ENCODE results near the gene UQCRHL.

The UQCRHL gene

DNA sequence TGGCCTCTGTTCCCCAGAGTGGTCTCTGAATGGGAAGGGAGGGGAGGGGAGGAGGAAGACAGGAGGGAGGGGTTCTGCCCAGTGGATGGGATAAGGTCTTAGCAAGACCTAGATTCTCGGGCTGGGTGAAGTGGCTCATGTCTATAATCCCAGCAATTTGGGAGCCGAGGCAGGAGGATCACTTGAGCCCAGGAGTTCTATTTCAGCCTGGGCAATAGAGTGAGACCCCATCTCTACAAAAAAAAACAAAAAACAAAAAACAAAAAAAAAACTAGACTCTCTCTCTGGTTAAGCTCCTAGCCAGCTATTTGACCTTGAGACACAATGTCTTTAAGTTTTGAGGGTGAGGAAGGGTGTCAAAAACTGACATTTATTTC lies 11.4 kb downstream of the UQCRHL start:
- no peak for DNase-seq

DNA sequence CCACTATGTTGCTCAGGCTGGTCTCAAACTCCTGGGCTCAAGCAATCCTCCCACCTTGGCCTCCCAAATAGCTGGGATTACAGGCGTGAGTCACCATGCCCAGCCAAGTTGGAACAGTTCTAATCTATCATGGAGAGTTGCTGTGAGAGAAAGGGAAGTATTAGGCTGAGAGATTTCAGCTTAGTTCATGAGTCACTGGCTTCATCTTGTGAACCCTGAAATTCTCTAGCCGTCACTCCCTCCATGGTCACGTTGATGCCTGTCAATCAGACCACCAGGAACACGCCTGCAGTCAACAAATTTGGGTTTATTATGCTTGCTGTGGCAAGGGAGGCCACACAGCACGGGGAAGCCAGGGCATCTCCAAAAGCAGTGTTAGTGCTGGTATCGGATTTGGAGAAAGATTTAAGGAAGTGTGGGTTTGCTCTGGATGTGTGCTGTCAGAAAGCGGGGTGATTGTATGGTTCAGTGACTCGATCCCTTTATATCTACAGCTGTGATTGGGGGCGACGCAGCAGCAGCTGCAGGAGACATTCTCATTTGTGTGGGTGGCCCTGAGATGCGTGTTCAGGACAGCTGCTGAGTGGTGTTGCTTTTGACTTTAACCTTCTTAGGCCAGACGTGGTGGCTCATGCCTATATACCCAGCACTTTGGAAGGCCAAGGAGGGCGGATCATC lies 18.7 kb downstream of the UQCRHL start:
- no peak for DNase-seq

DNA sequence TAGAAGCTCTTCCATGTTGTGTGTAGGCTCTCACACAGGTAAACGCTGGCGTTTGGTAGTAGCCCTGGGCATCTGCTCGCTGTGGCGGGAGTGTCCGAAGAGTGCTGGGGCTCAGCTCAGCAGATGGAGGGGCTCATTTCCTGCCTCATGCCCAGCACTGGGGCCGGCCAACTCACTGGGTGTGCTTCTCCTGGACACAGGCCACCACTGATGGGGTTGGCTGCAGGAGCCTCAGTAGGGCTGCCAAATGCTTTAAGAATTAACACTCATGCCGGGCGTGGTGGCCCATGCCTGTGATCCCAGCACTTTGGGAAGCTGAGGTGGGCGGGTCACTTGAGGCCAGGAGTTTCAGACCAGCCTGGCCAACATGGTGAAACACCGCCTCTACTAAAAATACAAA lies 20.9 kb downstream of the UQCRHL start:
- DNase-seq: no peak

DNA sequence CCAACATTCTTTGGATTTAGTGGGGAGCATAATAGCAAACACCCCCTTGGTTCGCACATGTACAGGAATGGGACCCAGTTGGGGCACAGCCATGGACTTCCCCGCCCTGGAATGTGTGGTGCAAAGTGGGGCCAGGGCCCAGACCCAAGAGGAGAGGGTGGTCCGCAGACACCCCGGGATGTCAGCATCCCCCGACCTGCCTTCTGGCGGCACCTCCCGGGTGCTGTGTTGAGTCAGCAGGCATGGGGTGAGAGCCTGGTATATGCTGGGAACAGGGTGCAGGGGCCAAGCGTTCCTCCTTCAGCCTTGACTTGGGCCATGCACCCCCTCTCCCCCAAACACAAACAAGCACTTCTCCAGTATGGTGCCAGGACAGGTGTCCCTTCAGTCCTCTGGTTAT lies 21.8 kb downstream of the UQCRHL start:
- DNase-seq: no peak

DNA sequence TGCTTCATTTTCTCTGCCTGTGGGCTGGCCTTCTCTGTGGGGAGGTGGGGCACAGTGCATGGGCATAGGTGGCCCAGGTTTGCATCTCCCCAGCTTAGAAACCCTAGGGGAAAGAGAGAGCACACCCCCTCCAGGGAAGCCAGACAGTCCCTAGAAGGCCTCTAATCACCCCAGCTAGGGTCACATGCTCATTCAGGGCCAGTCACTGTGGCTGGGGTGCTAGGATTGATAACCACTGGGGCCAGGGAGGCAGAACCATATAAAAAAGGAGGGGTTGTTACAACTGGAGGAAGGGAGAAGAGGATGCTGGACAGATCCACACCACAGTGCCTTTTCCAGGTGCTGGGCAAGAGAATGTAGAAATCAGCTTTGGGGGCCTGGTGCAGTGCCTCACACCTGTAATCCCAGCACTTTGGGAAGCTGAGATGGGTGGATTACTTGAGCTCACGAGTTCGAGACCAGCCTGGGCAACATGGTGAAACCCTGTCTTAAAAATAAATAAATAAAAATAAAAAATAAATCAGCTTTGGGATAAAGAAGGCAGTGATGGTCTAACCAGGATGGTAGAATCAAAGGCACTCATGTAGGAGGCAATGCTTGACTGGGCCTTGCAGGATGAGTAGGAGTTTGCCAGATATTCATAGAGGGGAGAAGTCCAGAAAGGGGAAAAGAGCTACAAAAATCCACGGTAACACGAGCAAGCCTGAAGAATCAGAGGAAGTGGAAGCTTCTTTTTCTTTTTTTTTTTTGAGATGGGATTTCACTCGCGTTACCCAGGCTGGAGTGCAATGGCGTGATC lies 29.3 kb downstream of the UQCRHL start:
- no peak for DNase-seq

DNA sequence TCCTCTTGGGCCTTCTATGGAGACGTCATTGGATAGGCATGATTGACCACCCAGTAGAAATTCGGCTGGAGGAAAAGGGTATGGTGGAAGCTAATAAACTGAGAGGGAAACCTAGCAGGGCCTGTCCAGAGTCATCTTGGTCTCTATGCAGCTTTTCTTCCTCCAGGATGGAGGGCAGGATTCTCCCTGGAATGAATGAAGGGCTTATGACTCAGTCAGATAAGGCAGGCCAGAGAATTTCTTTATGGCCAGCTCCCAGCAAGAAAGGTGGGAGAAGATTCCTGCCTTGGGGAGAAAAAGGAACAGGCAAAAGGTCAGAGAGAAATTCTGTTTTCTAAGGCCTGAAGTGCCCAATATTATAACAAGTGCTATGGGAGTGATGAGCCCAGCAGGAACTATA lies 31.7 kb downstream of the UQCRHL start:
- DNase-seq: no peak

DNA sequence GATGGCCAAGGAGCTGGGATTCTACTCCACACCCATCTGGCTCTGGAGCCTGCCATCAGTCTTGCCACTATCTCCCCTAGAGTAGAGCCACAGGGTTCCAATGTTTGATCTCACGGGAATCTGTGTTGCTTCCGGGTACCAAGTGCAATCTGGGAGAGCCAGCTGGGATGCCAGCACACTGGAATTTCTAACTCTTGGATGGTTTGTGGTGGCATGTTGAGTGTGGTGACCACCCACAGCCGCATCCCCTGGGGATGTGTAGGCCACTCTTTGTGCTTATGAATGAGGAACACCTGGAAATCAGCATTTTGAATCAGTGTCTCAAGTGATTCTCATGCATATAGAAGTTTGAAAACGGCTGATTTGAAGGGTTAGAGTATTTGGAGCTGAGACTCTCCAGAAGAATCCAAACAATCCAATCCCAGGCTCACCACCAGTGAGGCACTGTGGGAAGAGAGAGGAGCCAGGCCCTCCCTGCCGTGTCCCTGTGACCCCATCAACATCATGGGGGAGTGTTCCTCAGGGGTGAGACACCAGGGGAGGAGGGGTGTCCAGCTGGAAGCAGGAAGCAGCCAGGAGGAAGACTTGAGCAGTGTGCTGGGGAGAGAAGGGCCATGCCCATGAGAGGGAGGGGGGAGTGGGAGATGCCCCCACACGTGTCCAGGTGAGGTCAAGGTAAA lies 35.5 kb downstream of the UQCRHL start:
- DNase-seq: no peak

DNA sequence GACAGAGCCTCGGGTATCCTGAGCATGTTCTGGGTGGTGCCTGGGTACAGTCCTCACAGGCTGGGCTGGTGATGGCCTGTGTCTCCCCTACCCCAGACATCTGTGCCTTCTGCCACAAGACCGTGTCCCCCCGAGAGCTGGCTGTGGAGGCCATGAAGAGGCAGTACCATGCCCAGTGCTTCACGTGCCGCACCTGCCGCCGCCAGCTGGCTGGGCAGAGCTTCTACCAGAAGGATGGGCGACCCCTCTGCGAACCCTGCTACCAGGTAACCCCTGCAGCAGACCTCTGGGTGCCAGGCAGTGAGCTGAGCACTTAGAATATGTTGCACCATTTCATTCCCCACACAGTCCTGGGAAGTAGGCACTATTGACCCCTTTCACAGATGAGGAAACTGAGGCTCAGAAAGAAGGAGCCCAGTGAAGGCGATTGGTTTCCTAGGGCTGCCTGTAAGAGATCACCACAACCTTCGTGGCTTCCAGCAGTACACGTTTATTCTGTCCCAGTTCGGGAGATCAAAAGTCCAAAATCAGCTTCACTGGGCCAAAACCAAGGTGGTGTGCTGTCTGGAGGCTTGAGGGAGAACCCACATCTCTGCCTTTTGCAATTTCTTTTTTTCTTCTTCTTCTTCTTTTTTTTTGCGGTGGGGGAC lies 37.0 kb downstream of the UQCRHL start:
- DNase-seq: no peak

DNA sequence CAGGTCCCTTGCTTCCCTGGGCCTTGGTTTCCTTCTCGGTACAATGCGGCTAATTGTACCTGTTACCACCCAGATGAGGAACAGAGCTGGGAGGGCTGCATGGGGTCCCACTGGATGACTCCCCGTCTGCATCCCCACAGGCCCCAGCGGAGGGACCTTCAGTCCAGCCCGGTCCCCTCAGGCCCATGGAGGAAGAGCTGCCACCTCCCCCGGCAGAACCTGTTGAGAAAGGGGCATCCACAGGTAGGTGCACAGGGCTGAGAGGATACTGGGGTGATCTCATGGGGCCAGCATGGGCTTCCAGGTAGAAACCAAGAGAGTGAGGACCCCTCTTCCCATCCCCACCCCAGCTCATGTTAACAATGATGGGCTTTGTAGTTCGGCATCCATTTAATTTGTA lies 39.1 kb downstream of the UQCRHL start:
- no peak for DNase-seq

DNA sequence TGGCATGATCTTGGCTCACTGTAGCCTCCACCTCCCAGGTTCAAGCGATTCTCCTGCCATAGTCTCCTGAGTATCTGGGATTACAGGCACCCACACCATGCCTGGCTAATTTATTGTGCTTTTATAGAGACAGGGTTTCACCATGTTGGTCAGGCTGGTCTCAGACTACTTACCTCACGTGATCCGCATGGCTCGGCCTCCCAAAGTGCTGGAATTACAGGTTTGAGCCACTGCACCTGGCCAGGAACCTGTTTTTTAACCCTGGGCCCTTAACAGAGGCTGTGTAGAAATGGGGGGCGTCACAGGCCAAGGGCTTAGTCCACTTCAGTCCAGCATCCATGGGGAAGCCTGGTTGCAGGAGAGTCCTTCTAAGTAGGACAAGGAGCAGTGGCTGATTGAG lies 39.5 kb downstream of the UQCRHL start:
- no peak for DNase-seq

DNA sequence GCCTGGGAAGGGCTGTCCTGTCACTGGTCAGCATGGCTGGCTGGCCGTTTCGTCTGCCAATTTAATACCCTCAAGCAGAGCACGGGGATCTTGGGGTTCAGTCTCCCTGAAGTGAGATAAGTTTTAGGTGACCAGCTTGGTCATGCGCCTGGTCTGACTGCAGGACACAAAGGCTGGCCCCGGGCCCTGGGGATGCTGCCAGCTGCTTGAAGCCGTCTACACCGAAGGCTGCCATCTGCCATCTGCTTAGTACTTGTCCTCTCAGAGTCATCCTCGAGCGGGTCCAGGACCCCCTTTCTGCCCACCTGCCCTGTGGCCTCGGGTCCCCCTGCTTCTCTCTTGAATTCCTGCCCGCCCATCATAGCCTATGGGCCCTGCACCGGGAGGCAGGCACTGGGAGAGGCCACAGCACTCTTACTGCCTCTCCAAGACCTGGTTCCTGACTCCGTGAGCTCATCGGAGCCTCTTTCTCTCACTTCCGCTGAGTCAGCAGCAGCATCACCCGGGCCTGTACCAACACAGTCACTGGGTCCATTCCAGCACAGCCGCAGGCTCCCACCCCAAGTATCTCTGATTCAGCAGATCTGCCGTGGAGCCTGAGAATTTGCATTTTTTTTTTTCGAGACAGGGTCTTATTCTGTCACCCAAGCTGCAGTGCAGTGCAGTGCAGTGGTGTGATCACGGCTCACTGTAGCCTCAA lies 41.8 kb downstream of the UQCRHL start:
- peak in 1 of 2 experiments; percentile 61 for DNase-seq

DNA sequence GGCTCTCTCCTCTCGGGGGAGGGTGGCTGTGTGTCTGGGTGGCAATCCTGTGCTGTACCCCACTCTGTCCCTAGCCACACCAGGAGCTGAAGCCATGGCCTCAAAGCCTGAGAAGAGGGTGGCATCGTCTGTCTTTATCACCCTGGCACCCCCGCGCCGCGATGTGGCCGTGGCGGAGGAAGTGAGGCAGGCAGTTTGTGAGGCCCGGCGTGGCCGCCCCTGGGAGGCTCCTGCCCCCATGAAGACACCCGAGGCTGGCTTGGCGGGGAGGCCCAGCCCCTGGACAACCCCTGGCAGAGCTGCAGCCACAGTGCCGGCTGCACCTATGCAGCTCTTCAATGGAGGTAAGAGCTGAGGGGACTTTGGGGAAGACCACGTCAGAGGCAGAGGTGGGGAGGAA lies 42.6 kb downstream of the UQCRHL start:
- no peak for DNase-seq

DNA sequence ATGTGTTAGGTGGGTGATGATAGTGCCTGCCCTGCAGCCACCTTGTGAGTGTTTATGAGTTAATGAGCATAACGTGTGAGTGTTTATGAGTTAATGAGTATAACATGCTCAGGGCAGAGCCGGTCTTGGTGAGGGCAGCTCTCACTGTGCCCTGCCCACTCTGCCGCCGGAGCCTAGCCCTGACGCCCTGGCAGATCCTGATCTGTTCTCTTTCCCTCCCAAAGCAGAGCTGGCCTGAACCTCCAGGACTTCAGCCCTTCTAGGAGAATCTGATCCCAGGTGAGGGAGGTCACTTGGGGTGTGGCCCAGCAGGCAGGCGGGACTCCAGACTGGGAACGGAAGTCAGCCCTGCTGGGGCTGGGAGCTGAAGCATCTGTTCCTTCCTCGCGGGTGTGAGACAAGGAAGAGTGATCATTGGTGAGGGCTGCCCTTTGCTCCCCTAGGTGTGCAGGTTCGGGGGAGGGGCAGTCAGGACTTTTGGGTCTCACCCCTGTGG lies 43.1 kb downstream of the UQCRHL start:
- DNase-seq: peak in 1 of 2 experiments; percentile 37

DNA sequence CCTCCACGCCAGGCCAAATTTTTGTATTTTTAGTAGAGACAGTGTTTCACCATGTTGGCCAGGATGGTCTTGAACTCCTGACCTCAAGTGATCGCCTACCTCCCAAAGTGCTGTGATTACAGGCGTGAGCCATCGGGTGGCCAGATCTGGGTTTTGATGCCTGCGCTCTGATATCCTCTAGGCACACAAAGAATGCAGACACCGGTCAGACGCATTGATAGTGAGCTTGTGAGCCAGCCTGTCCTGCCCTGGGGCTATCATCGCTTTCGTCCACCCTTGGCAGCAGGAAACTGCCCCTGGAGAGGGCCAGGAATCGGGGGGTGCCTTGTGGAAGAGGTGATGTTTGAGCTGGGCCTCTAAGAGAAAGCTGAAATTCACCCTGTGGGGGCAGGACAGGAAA lies 44.9 kb downstream of the UQCRHL start:
- no peak for DNase-seq

DNA sequence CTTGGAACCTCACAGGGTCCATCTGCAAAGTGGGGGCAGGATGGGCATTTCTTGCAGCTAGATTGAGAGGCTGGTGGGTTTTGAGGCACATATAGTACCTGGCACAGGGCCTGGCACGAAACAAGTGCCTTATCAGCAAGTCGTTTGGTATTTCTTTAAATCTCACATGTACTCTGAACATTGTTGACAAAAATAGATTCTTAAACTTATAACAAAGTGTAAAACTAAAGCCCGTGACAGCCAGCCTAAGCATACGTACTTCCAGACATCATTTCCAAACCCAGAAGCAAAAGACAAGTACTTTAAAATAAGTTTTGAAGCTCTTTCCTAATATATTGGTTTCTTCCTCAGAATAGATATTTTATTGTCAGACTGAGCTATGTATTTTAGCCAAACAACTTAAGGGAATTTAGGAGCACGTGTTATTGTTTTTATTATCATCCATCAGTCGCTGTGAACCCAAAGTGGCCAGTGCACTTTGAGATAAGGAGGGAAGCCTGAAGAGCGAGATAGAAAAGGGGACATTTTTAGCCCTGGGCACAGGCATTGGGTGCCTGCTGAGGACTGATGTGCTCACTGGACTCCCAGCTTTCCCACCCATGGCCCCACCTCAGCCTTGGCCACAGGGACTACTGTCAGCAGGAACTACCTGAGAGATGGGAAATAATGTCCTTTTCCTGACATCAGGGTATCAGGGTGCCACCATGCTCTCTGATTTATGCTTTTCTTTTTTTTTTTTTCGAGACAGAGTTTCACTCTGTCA lies 45.9 kb downstream of the UQCRHL start:
- no peak for DNase-seq

DNA sequence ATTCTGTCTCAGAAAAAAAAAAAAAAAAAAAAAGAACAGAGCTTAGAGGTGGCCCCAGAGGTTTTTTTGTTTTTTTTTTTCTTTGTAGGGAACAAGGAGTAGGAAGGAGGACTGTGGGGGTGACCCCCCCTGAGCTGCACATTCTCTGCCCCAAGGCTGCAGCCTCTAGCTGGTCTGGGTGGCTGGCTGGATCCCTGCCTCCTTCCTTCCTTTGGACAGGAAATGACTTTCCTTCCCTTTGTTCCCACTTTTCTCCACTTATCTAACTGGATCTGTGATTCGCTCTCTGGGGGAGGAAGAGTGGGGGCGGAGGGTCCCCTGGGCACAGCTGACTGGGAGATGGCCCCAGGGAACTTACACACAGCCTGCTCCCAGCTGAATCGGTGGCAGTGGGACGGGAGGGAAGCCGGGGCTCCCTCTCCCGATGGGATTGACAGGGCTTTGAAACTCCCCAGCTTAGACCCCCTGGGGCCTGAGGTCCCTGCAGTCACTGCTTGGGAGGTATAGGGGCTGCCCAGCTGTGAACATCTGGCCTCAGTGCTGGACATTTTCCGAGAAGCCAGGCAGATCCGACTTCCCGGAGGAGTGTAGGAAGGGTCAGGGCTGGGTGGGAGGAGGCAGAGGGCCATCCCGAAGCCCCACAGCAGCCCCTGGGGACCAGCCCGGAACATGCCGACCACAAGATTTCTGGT lies 46.8 kb downstream of the UQCRHL start:
- no peak for DNase-seq

DNA sequence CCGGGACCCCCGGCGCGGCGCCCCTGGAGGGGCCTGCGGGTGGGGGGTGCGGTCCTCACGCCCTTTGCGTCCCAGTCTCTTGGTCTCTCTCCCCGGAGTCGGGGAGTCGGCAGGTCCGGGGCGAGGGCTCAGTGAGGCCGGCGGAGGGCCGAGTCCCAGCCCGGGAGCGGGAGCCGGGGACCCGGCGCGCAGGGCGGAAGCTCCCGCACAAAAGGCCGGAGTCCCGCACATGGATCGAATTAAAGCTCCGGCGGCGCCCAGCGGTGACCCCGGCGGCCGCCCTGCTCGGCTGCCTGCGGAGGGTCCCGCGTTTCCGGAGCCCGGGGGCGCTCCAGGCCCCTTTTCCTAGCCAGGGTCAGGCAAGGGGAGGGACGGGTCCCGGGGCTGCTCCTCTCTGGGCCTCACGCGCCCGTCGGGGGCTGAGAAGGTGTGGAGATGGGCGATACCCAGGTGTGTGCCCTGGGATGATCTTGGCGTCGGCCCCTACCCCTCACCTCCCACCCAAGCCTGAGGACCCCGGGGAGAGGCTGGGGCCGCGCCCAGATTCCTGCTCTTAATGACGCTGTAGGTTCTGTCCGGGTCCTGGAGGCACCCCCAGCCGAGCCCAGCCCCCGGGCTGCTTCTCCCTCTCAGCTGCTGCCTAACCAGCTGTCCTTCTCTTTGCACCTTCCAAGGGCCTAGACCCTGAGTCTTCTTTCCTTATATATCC lies 48.3 kb downstream of the UQCRHL start:
- peak in 1 of 2 experiments; percentile 17 for DNase-seq

DNA sequence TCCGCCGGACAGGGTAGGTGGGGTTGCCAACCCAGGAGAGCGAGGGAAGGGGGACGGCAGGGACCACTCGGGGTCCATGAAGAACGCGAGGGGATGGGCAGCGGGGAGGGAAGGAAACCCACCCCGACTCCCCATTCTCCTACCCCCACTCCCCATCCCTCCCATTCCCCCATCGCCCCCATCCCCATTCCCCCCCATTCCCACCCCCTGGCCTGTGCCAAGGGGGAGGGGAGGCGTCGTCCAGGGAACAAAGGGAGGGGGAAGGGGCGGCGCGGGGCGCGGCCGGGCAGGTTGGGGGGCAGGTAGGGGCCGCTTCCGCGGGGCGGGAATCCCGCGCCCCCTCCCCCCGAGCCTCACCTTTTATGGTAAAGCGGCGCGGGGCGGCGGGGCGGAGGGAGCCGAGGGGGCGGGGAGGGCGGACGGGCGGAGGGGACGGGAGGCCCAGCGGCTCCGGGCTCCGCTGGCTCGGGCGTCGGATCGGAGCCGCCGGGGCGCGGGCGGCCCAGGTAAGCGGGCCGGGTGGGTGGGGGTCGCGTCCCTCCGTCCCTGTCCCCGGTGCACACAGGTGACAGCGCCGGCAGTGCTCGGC lies 49.0 kb downstream of the UQCRHL start, which contains the start of gene FBLIM1:
FBLIM1 (plus strand) TSS at position 453 of the 589 bp plus-strand sequence. CDS start 6,189 bp downstream, outside the sequence.
- no peak for DNase-seq

DNA sequence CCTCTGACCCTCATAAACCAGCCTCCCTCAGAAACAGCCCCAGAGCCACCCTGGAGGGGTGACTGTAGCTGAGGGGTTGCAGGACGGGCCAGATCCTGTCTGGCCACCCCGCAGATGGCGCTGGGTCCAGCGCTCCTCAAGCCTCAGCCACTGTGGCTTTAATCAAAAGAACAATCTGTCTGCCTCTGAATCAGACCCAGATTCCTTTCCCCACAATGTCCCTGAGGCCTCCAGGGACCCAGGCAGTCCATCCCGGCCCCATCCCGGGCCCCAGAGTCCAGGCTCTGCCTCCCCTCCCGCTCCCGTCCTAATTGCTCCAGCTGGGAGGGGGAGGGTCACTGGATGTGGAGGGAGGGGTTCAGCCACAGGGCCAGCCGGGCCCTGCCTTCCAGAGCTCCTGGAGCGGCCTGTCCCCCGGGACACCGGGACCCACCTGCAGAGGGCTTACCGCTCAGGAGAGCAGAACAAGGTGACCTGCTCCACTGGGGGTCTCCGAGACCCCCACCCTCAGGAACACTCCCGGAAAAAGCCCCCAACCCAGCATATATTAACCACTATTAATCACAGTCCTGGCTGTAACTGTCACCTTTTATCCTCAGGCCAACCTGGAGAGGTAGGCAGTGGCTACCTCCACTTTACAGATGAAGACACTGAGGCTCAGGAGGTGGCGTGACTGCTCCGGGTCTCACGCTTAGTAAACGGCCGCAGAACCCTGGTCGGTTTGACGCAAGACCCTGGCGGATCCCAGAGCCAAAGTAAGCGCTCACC lies 49.7 kb downstream of the UQCRHL start:
- peak in 1 of 2 experiments; percentile 28 for DNase-seq
